GM10266 (cell line): Measurements from ENCODE around the gene PIK3C2B.
"Not testable (repeated sequence)": the region's sequence is repeated elsewhere in the genome, so short reads cannot be mapped to it uniquely, and the experiment has no call there.

Experiments used
- DNase-seq: peaks from one replicate; pipeline ENCODE4 v3.0.0; 2012; ENCODE audit errors: extremely low spot score
- TF ChIP-seq, protein P1 (sequence below): IDR thresholded peaks from 2 replicates; pipeline ENCODE4 v1.5.1; 2012; ENCODE audit warnings: mild to moderate bottlenecking, low read depth; ENCODE audit not compliant: control insufficient read depth, insufficient read depth; ENCODE audit errors: missing control alignments

The PIK3C2B gene

DNA sequence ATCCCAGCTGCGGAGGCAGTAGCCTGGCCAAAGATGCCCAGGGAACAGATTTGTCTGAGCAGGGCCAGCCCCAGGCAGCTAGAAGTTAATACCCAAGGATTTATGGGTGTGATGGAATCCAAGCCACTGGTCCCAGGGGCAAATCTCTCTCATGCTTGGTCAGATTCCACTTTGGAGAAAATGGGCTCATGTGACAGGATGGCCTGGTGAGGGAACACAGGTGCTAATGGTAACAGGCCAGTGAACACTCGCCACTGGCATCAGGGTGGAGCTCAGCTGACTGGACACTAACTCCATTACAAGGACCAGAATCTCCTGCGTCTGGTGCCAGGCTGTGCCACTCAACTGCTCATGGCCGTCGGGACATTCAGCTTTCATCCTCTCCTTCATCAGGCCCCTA, 33.6 kb upstream of the PIK3C2B start:
- TF ChIP-seq, protein P1, sequence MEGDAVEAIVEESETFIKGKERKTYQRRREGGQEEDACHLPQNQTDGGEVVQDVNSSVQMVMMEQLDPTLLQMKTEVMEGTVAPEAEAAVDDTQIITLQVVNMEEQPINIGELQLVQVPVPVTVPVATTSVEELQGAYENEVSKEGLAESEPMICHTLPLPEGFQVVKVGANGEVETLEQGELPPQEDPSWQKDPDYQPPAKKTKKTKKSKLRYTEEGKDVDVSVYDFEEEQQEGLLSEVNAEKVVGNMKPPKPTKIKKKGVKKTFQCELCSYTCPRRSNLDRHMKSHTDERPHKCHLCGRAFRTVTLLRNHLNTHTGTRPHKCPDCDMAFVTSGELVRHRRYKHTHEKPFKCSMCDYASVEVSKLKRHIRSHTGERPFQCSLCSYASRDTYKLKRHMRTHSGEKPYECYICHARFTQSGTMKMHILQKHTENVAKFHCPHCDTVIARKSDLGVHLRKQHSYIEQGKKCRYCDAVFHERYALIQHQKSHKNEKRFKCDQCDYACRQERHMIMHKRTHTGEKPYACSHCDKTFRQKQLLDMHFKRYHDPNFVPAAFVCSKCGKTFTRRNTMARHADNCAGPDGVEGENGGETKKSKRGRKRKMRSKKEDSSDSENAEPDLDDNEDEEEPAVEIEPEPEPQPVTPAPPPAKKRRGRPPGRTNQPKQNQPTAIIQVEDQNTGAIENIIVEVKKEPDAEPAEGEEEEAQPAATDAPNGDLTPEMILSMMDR, result no peak
- no peak for DNase-seq

- no peak for DNase-seq
- TF ChIP-seq, protein P1, result no peak
These were observed 30.4 kb upstream of the PIK3C2B start for GRCh38 chr1:204524986-204525385.

DNA sequence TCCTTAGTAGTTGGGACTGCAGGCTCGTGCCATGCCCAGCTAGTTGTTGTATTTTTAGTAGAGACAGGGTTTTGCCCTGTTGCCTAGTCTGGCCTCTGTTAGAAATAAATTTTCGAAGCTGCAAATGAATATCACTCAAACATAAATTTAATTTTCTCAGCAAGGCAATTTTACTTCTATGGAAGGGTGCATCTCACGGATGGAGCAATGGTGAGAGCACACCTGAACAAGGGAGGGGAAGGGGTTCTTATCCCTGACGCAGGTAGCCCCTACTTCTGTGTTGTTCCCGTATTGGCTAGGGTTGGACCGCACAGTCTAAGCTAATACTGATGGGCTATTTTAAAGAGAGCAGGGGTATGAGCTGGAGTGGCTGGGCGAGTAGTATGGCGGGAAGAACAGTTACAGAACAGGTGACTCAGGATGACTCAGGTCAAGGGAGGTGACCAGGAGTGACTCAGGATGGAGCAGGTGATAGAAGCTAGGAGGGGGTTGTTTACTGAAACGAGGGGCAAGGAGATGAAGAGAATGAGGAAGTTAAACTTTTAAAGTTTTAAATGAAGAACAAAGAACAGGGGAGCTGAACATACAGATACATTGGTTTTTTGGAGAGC, 29.1 kb upstream of the PIK3C2B start:
- DNase-seq, result no peak
- TF ChIP-seq, protein P1, result no peak

GRCh38 chr1:204521941-204522521, 27.4 kb upstream of the PIK3C2B start:
- DNase-seq, result not testable (repeated sequence)

DNA sequence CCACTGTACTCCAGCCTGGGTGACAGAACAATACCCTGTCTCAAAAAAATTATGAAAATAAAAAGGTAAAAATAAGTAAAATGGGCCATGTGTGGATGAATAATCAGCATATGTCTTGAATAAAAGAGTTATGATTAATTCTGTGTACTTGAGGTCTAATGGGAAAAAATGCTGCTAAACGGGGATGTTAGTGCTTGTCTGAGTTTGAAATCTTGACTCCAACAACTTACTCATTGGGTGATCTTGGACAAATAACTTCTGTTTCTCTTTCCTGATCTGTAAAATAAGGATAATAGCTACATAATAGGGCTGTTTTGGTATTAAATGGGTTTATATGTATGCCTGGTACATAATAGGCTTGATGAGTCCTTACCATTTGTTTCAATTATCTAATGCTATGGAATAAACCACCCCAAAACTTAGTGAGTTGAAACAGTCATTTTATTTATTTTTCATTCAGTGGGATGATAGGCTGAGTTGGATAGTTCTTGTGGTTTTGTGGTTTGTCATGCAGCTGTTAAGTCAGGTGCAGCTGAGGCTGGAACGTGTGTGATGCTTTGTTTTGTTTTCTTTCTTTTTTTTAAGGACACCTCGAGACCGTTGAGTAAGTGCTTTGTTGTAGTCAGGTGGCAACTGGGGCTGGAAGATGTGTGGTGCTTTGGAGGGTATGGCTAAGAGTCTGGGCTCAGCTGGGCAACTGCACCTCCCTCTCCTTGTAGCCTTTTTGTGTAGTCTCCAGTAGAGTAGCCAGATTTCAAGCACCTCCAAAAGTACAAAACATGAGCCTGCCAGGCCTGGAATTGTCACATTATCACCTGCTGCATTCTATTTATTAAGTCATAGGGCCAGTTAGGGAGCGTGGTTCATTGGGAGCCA, 26.5 kb upstream of the PIK3C2B start:
- TF ChIP-seq, protein P1, result no peak
- peak; percentile 35 for DNase-seq

GRCh38 chr1:204517382-204517781, 22.8 kb upstream of the PIK3C2B start:
- not testable (repeated sequence) for DNase-seq

DNA sequence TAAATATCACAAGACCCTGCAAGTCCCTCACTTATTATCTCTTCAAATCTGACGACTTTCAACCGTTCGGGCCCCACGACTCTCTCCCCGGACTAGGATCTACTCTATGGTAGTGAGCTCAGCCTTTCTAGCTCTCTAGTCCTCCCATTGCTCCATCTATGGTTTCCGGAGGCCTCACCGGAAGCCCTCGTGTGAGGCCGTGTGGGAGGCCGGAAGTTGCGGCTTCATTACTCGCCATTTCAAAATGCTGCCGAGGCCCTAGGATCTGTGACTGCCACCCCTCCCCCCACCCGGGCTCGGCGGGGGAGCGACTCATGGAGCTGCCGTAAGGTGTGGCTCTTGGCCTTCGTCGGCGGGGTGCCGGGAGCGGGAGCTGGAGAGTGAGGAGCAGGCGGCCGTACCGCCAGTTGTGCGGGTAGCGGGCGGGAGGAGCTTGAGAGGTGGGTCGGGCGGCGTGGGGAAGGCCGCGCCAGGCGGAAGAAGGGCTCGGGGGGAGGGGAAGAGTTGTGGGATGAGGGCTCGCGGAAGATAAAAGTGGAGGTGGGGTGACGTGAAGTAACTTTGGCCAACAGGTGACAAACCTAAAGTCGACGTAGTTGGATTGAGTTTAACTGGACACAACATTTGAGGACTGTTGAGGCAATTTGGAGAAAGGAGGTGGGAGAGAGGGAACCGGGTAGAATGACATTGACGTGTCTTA, 21.7 kb upstream of the PIK3C2B start, which contains the start of gene MDM4:
TSS of gene MDM4 (plus strand) at position 227 of the 700 bp plus-strand sequence. CDS start 9,113 bp downstream, outside the sequence.
- TF ChIP-seq, protein P1, result no peak
- peak; percentile 80 for DNase-seq

GRCh38 chr1:204514828-204515227, 20.2 kb upstream of the PIK3C2B start:
- TF ChIP-seq, protein P1, result no peak
- DNase-seq, result no peak
